Measurements from ENCODE around the gene OPA1.

DNA sequence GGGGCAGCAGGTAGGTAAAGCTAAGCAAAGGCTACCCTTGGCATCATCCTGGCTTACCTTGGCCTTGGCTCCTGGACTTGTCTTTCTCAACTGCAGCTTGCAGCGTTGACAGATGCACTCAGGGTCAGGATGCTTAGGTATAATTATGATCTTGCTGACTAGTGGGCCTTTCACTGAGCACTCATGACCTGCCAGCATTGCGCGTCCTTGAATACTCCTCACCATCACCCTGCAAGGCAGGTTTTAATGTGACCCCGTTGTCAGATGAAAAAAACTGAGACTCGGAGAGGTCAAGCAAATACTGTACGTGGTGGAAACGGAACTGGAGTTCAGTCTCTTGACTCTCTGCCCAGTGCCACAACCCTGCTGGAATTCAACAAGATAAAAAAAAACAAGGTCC is 126.7 kb downstream of the OPA1 start:
- TF ChIP-seq, protein P1, sequence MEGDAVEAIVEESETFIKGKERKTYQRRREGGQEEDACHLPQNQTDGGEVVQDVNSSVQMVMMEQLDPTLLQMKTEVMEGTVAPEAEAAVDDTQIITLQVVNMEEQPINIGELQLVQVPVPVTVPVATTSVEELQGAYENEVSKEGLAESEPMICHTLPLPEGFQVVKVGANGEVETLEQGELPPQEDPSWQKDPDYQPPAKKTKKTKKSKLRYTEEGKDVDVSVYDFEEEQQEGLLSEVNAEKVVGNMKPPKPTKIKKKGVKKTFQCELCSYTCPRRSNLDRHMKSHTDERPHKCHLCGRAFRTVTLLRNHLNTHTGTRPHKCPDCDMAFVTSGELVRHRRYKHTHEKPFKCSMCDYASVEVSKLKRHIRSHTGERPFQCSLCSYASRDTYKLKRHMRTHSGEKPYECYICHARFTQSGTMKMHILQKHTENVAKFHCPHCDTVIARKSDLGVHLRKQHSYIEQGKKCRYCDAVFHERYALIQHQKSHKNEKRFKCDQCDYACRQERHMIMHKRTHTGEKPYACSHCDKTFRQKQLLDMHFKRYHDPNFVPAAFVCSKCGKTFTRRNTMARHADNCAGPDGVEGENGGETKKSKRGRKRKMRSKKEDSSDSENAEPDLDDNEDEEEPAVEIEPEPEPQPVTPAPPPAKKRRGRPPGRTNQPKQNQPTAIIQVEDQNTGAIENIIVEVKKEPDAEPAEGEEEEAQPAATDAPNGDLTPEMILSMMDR (IDR thresholded peaks at IDR 0.05): no peak
- TF ChIP-seq POLR2AphosphoS5 (IDR thresholded peaks at IDR 0.05): no peak
- TF ChIP-seq POLR2A (IDR thresholded peaks at IDR 0.05): no peak

Data from sigmoid colon (tissue), 4 donors.